Embryonic facial prominence (tissue), 1 donor: ENCODE results near the gene RDH5.

Source experiments
- DNase-seq: peaks from one replicate; pipeline ENCODE4 v3.0.0-alpha.2; 2016; ENCODE audit errors: extremely low spot score

The RDH5 gene

GRCh38 chr12:55696141-55696540, 24.1 kb upstream of the RDH5 start:
- no peak for DNase-seq

- no peak for DNase-seq
Measured at GRCh38 chr12:55696796-55697462, 23.3 kb upstream of the RDH5 start.

DNA sequence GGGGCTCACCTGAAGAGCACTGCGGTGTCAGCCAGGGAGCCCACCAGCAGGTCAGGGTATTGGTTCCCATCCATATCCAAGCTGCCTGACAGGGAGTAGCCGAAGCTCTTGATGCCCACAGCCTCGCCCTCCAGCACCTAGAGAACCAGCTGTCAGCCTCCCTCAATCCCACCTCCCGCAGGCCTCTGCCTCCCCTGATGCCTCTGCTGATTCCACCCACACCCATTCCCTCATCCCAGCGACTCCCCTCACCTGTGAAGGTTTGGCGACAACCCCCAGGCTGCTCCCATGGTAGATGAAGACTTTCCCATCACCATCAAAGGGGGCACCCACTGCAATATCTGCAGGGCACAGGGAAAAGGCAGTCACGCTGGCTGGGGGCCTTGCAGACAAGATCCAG, 22.5 kb upstream of the RDH5 start:
- DNase-seq = no peak

- no peak for DNase-seq
Measured at GRCh38 chr12:55698241-55698955, 21.8 kb upstream of the RDH5 start.

GRCh38 chr12:55698965-55699364, 21.2 kb upstream of the RDH5 start:
- no peak for DNase-seq

GRCh38 chr12:55699471-55700055, 20.6 kb upstream of the RDH5 start:
- DNase-seq = no peak

- no peak for DNase-seq
Measured at GRCh38 chr12:55700255-55701018, 19.8 kb upstream of the RDH5 start.

- no peak for DNase-seq
Measured at GRCh38 chr12:55702861-55703260, 17.3 kb upstream of the RDH5 start.

GRCh38 chr12:55703288-55703687, 16.9 kb upstream of the RDH5 start:
- DNase-seq = no peak

DNA sequence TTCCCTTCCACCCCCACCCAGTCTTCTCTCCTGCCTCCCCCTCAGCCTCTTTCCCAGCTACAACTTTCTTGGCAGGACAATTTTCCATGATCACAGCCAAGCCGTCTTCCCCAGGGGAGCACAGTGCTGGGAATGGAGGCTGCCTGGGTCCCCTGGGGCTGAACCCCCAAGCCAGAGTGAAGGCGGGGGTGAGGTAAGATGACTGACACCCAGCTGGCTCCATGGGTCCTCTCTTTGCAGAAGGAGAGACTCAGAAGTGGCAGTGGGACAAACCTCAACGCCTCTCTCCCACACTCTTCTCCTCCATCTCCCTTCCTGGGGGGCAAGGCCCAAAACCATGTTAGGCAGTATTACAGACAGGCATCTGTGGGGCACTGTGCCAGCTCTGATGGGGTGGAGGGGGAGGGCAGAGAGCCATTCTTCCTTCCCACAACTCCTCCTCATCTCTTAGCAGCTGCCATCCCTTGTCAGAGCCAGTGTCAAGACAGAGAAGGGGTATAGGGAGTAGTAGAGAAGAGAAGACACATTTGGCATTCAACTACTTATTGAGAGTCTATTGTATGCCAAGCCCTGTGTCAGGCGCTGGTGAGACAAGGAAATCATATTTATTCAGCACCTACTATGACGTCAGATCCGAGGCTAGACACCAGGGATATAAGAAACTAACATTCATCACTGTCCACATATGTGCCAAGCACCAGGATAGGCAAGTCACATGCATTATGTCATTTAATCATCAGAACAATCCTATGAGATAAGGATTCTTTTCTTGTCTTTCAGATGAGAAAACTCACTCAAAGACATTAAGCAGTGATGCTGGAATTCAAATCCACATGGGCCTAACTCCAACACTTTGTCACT, 16.1 kb upstream of the RDH5 start:
- no peak for DNase-seq

DNA sequence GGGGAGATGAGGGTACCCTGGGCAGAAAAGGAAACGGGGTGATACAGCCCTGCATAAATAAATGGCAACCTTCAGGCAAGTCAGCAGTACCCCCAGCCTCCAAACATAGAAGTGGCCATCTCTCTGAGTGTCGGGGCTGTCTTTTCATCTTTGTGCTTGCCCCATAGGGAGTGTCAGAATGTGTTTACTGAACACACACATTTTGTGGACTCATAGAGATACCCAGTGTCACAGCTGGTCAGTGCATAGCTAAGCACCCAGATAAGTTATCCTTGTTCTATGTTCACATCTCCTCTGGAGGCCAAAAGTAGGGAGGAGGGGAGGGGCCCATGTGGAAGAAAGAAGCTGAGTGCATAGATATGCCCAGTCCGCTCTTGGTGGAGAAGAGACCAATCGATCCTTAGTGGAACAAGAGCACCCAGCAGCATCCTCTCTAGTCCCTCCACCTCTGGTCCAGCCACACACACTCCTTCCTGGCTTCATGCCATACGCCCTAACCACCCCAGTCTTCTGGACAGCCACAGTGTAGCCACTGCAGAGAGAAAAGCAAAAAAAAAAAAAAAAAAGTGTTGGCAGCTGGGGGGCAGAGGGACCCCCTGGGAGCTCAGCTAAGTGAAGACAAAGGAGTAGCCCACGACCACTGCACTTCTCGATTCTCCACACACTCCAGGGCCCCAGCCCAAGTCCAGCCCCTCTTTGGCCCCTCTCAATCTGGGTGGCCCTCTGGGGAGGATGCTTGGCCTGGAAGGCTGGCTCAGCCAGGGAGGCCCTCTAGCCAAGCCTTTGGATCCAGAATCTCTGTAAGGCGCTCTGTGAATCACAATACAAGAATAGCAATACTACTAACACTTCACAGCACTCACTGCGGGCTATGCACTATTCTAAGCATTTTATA, 15.1 kb upstream of the RDH5 start:
- DNase-seq = no peak

GRCh38 chr12:55705782-55706402, 14.3 kb upstream of the RDH5 start:
- DNase-seq = no peak

DNA sequence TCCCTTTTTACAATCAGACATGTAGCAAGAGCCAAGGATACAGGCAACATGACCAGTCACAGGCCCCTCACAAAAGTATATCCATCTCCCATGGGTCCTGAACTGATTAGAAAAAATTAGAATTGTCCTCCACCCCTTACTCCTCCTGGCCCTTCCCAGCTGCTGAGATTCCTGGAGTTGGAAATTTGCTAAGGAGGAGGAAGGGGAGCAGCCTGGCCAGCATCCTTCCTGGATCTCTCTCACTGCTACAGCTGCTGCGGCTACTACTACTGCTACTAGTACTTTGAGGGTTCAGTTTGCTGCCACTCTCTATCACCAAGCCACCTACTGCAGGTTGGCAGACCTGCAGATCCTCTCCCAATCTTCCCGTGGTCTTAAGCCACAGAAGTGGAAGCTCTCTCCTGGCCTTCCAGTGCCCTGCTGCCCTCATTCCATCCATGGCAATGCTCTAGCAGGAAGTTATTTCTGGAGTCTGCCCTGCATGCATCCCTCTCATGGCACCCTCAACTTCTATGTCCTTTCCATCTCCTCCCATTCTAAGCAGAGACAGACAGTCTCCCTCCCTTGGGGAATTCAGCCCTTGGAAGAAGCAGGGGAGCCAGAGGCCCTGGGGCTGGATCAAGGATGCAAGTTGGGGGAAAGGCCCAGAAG, 13.5 kb upstream of the RDH5 start:
- DNase-seq = no peak

- no peak for DNase-seq
Measured at GRCh38 chr12:55707219-55707671, 12.9 kb upstream of the RDH5 start.

GRCh38 chr12:55707841-55708694, 12.1 kb upstream of the RDH5 start, which contains the start of gene ITGA7:
TSS of gene ITGA7 (minus strand) at chr12:55707904. CDS start at chr12:55707682, 222 bp downstream.
- DNase-seq = no peak

GRCh38 chr12:55708695-55709233, 11.4 kb upstream of the RDH5 start:
- no peak for DNase-seq

GRCh38 chr12:55711786-55712553, 8.2 kb upstream of the RDH5 start:
- no peak for DNase-seq
